Stimulated activated CD4-positive, alpha-beta T cell treated with anti-CD3 and anti-CD28 coated beads, Interleukin-4, amount 100 ng/mL, for 24 hours (primary cell): Measurements from ENCODE around the gene CCDC81.

Experiments used
- DNase-seq: peaks from one replicate; pipeline ENCODE4 v3.0.0-alpha.2; 2020

Gene CCDC81

GRCh38 chr11:86442827-86443226 is 68.1 kb downstream of the CCDC81 start:
- no peak for DNase-seq

DNA sequence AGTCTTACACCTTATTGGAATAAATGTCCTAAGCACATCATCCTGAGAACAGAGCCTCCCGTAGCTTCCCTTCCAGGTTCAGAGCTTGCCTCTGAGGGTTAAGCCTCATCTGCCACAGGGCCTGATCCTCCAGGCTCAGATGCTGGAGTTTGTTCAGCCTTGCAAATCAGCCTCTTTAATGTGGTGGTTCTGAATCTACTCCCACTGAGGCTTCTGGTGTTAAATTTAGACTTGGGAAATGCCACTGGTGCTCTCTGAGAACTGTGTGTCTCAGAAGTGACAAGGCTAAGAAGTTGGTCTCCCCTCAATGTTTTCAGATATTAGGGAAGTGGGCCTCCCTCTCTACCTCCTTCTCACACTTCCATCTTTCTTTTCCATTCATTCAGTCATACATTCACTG is 68.7 kb downstream of the CCDC81 start:
- DNase-seq = no peak

DNA sequence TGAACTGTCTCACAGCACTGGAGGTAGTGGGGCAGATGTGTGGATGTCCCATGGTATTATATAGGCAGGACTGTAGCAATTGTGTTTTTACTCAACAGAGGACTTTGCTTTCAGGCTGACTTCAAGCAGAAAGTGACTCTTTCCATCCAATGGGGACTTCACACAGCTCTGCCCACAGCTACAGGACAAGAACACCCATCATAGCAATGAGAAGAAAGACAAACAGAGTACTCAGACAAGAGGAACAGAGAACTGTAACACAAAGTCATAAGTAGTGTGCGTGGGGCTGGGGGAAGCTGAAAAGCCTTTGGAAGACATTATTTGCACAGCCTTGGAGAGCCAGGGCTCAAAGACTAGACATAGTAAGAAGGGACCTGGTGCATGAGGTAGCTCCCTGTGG is 70.3 kb downstream of the CCDC81 start:
- DNase-seq = no peak

DNA sequence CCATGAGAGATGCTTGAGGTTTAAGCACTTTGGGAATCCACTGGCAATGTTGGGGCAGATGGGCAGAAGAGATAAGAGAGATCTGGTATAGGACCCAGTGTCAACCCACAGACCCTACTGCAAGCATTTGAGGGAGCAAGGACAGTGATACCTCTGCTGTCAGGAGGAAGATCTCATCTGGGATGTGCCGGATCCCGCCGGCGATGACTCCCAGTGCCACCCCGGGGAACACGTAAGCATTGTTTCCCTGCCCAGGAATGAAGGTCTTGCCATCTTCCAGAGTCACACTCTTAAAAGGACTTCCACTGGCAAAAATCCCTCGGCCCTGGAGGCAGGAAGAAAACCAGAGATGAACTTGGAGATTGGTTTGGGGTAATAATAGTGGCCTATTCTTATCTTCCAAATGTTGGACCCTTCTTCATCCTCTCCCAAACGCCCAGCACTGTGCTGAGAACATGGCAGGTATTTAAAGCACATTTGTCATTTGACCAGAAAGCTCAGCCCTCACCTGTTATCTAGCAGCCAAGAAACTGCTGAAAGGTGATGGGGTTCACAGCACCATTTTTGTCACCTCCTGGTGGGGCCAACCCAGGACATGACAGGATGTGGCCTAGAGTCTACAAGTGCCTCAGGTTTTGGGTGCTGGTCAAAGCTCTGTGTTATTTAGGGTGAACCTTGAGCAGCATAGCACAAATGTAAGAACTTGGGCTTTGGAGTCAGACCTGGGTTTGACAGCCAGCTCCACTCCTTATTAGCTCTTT is 71.7 kb downstream of the CCDC81 start:
- no peak for DNase-seq

DNA sequence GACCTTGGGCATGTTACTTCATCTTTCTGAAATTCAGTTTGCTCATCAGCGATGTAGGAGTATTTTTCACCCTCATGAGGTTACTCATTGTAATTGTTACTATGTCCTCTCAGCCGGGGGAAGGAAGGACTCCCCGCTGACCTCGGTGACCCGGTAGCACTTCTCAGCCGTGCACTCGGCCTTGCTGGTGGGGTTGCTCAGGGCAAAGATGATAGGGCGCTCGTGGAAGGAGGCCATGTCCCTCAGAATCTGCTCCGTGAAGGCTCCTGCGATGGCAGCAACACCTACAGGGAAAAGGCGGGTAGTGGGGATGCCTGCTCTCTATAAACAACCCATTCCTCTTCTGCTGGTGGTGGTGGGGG is 72.2 kb downstream of the CCDC81 start:
- no peak for DNase-seq

DNA sequence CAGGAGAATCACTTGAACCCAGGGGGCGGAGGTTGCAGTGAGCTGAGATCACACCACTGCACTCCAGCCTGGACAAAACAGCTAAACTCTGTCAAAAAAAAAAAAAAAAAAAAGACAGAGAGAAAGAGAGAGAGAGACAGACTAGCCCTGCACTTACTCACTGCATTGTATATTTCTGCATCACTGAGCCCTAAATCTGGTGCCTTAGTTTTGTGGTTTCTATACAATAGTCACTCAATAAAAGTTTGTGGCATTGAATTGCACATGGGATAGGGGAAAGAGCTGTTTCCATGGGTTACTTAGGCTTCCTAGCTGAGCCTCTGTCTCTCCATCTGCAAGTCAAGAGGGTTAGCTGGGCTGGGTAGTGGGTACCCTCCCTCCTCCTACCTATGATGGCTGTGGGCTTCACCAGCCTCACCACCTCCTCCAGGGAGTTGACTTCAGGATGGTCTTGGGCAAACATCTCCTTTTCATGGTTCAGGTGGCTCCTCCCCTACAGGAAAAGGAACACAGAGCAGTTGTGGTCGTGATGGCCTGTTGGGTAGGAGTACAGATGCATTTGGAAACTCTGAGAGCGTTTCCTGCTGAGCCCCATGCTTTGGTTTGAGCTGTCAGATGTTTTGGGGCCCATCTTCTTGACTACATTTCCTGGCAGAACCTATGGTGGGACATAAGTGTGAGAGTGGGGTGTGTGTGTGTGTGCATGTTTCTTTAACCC is 73.2 kb downstream of the CCDC81 start:
- no peak for DNase-seq

GRCh38 chr11:86449993-86450629 is 75.4 kb downstream of the CCDC81 start:
- DNase-seq = no peak

DNA sequence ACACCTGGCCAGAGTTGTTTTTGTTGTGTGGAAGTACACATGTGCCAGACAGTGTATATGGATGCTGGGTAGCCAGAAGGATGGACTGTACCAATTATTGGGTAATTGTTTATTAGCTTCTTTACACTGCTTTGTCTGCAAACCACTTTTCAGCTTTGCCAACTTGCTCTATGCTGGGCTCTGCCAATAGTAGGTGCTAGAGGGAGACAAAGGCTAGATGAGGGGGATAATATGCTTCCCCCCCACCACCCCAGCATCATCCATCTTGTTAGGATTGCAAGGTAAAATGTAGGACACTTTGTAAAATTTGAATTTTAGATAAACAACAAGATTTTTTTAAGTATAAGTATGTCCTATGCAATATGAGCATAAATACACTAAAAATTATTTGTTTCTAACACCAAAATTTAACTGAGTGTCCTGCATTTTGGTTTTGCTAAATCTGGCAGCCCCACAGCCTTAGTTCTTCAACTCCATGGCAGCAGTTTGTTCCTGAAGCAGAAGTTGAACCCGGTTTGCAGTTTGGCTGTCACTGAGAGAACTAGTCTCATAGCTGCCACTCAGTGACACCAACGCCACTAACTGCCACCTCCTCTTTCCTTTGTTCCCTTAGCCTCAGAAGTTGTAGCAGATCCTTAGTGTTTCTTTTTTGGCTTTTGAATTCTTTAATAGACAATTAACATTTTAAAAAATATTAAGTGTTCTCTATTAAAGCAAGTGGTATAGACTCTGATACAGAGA is 78.8 kb downstream of the CCDC81 start:
- no peak for DNase-seq

DNA sequence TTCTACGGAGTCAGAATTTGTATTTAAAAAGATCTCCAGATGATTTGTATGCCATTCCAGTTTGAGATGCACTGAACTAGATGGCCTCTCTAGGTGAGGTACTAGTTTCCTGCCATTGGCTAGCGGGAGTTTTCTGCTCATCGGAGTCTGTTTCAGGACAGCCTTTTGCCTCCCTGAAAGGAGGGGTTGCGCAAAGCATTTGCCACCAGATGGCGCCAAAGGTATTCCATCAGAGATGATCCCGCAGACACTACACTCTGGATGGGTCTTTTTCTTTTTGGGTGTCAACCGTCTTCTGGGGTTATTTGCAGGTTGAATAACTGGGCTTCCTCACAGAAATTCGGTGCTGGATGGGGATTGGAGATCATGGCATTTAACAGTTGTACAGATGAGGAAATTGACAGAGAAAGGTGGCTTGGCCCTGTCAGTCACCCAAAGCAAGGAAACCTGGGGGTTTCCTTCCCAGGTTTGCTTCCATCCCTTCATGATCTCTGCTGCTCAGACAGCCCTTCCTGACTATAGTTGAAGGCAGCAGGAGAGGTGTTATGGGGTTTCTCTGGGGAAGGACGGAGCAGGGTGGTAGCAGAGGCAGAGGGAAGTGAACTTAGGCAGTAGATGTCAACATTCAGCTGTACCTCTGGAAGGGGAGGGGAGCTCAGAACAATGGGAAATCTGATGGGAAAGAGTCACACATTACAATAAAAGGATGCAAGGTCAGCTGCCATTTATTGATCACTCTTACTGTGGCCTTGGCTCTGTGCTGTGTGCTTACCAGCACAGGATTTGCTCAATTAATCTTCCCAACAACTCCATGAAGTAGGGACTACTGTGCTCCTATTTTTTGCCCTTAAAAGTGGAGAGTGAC is 81.6 kb downstream of the CCDC81 start:
- peak; percentile 88 for DNase-seq

DNA sequence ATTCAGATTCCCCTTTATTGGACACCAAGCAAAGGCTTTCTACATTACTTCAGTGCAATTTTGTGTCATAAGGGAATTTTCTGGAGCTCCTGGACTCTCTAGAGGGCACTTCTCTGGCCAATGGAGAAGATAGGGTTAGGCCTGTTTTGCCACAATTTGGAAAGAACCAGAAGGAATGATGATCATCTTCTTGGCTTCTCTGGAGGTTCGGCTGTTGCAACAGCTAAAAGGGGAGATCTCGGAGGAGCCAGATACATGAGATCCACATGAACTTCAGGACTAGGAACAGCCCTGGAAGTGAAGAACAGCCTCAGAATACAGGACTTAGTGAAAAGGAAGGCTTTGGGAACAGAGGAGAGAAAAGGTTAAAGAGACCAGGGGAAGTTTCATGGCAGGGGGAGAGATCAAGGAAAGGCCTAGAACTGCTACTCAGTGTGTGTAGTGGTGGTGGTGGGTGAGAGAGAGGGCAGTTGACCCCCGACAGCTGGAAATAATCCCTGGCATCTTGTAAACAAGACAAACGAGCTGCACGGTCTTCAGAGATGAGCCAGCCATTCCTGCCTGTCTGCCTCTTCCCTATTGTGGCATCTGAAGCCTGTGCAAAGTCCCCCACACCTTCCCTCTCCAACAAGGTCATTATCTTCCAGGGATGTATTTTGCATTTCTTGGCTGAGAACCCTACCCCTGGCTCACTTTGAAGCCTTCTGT is 83.8 kb downstream of the CCDC81 start:
- DNase-seq = no peak

DNA sequence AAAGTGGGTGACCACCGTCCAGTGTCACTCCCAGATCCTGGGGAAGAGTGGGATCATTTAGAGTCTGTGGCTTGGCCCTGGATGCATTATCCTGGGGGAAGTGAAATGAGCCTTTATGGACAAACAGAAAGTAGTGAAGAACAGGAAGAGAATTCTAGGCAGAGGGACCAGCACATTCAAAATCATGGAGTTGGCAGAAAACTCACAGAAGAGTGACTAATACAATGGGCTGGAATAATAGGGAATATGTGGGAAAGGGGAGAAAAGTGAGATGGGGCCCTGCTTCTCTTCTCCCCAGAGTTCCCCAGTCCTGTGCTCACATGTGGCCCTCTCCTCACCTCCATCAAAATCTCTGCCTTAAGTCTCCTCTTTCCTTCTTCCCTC is 84.3 kb downstream of the CCDC81 start:
- DNase-seq = no peak

GRCh38 chr11:86459682-86460460 is 85.2 kb downstream of the CCDC81 start:
- DNase-seq = no peak

GRCh38 chr11:86460461-86461385 is 86.0 kb downstream of the CCDC81 start:
- DNase-seq = peak; percentile 18

GRCh38 chr11:86461892-86462291 is 87.2 kb downstream of the CCDC81 start:
- no peak for DNase-seq

DNA sequence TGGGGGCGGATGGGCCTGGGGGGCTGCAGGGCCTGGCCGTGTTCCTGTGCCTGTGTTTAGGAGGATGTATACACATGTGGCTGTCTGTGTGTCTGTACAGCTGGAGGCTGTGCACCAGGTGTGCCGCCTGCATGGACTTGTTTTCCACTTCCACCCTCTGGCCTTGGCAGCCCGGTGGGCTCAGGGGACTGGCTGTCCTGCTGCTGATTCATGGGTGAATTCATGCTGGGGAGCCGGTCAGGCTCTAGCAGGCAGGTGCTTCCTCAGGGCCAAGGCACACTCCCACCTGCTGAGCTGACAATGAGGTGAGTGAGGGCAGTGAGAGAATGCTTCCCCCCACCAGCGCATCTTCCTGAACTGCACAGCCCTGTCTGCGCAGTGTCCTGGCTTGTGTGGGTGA is 88.4 kb downstream of the CCDC81 start:
- DNase-seq = no peak

- DNase-seq = no peak
Measured at GRCh38 chr11:86463955-86464354, 89.3 kb downstream of the CCDC81 start.

DNA sequence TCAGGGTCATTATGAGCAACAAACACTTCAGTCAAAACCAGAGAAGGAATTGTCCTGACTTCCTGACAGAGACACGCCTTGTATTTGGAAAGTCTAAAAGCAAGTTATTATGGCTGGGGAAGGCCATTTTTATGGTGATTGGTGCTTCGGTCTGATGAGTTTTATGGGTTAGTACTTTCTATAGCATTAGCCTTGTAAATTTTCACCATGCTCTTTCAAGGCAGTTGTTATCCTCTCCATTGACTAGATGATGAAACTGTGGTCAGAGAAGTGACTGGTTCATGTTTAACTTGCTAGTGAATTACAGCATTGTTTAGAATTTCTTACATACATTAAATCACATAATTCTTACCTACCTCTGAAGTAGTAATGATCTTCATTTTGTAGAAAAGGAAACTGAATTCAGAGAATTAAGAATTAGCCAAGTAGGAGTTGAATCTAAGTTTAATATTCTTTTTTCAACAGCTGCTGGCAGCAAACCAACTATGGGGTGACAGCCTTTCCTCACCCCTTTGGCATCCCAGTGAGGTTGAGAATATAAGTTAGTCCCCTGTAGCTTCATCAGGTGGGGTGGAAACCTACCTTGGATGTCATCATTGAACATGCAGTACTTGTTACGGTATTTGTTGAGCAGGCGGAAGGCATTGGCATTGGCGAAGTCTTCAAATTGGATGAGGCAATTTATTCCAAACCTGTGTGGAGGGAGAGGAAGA is 90.0 kb downstream of the CCDC81 start:
- no peak for DNase-seq

GRCh38 chr11:86468169-86468568 is 93.5 kb downstream of the CCDC81 start:
- DNase-seq = no peak
